SK-N-SH treated with all-trans-retinoic acid at 6 μM for 48 hours (cell line): ENCODE measurements around the gene SNED1.

Experiments
- BACH2 ChIP-seq: fragments of 250-450 bp; sonication (Bioruptor Pico); IDR thresholded peaks from 2 replicates; pipeline ENCODE4 v1.9.0; 2021; ENCODE audit warnings: mild to moderate bottlenecking, borderline replicate concordance
- CSDC2 ChIP-seq: fragments of 250-450 bp; sonication (Bioruptor Pico); IDR thresholded peaks from 2 replicates; pipeline ENCODE4 v1.5.0; 2020; ENCODE audit warnings: mild to moderate bottlenecking, moderate library complexity
- GLIS3 ChIP-seq: fragments of 250-450 bp; sonication (Bioruptor Pico); IDR thresholded peaks from 2 replicates; pipeline ENCODE4 v1.5.0; 2020; ENCODE audit warnings: mild to moderate bottlenecking, moderate library complexity
- OSR1 ChIP-seq: fragments of 250-450 bp; sonication (Bioruptor Pico); IDR thresholded peaks from 2 replicates; pipeline ENCODE4 v1.8.0; 2022; ENCODE audit warnings: moderate library complexity, mild to moderate bottlenecking, inconsistent platforms
- PPARA ChIP-seq: fragments of 250-450 bp; sonication (Bioruptor Pico); IDR thresholded peaks from 2 replicates; pipeline ENCODE4 v1.5.0; 2020; ENCODE audit warnings: mild to moderate bottlenecking, borderline replicate concordance
- TCF4 ChIP-seq: fragments of 250-450 bp; sonication (Bioruptor Pico); IDR thresholded peaks from 2 replicates; pipeline ENCODE4 v1.8.0; 2021; ENCODE audit warnings: mild to moderate bottlenecking, moderate library complexity, borderline replicate concordance
- ZFP3 ChIP-seq: fragments of 250-450 bp; sonication (Bioruptor Pico); IDR thresholded peaks from 2 replicates; pipeline ENCODE4 v1.5.0; 2020; ENCODE audit warnings: mild to moderate bottlenecking, moderate library complexity
- ZFP30 ChIP-seq: fragments of 450-650 bp; formaldehyde crosslinking; IDR thresholded peaks from 2 replicates; pipeline ENCODE4 v1.5.0; 2022; ENCODE audit warnings: mild to moderate bottlenecking, moderate library complexity
- ZNF8 ChIP-seq: fragments of 450-650 bp; formaldehyde crosslinking; IDR thresholded peaks from 2 replicates; pipeline ENCODE4 v1.5.0; 2020; ENCODE audit warnings: mild to moderate bottlenecking, moderate library complexity
- TF ChIP-seq, protein P1 (sequence below): fragments of 250-450 bp; sonication (Bioruptor Pico); IDR thresholded peaks from 2 replicates; pipeline ENCODE4 v1.8.0; 2020; ENCODE audit warnings: mild to moderate bottlenecking, moderate library complexity, borderline replicate concordance
- TF ChIP-seq, protein P2 (sequence below): fragments of 250-450 bp; sonication (Bioruptor Pico); IDR thresholded peaks from 2 replicates; pipeline ENCODE4 v1.5.1; 2021; ENCODE audit warnings: mild to moderate bottlenecking, moderate library complexity
- TF ChIP-seq, protein P3 (sequence below): fragments of 250-450 bp; sonication (Bioruptor Pico); IDR thresholded peaks from 2 replicates; pipeline ENCODE4 v1.5.1; 2020; ENCODE audit warnings: low read depth, mild to moderate bottlenecking, moderate library complexity

DNA sequence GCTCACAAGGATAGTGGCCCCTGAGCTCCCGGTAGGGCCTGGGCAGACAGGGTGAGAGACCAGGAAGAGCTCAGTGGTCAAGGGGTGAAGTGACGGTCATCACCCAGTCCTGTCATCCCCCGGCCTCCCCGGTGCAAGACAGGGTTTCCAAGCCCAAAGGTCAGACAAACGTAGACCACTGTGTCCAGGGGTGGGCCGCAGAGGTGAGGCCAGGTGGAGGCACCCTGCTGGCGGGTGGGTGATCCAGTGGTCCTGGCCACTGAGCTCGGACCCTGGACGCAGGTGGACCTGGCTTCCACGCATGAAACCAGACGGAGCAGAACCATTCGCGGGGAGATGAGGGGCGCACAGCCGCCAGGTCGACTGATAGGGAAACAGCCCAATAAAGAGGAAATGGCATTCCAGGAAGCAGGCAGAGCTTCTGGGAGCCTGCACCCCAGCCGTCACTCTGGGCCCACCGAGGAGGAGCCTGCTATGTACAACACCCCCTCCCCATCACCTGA lies 14.4 kb upstream of the SNED1 start:
- TF ChIP-seq TCF4 (CRISPR knock-in tag) (no peak), GLIS3 (CRISPR knock-in tag) (no peak), ZFP3 (CRISPR knock-in tag) (no peak), BACH2 (no peak), OSR1 (CRISPR knock-in tag) (no peak), CSDC2 (CRISPR knock-in tag) (no peak), ZNF8 (CRISPR knock-in tag) (no peak), ZFP30 (CRISPR knock-in tag) (no peak), PPARA (no peak)
- TF ChIP-seq, protein P1, sequence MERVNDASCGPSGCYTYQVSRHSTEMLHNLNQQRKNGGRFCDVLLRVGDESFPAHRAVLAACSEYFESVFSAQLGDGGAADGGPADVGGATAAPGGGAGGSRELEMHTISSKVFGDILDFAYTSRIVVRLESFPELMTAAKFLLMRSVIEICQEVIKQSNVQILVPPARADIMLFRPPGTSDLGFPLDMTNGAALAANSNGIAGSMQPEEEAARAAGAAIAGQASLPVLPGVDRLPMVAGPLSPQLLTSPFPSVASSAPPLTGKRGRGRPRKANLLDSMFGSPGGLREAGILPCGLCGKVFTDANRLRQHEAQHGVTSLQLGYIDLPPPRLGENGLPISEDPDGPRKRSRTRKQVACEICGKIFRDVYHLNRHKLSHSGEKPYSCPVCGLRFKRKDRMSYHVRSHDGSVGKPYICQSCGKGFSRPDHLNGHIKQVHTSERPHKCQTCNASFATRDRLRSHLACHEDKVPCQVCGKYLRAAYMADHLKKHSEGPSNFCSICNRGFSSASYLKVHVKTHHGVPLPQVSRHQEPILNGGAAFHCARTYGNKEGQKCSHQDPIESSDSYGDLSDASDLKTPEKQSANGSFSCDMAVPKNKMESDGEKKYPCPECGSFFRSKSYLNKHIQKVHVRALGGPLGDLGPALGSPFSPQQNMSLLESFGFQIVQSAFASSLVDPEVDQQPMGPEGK (CRISPR knock-in tag): no peak
- TF ChIP-seq, protein P2, sequence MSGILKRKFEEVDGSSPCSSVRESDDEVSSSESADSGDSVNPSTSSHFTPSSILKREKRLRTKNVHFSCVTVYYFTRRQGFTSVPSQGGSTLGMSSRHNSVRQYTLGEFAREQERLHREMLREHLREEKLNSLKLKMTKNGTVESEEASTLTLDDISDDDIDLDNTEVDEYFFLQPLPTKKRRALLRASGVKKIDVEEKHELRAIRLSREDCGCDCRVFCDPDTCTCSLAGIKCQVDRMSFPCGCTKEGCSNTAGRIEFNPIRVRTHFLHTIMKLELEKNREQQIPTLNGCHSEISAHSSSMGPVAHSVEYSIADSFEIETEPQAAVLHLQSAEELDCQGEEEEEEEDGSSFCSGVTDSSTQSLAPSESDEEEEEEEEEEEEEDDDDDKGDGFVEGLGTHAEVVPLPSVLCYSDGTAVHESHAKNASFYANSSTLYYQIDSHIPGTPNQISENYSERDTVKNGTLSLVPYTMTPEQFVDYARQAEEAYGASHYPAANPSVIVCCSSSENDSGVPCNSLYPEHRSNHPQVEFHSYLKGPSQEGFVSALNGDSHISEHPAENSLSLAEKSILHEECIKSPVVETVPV: no peak
- TF ChIP-seq, protein P3, sequence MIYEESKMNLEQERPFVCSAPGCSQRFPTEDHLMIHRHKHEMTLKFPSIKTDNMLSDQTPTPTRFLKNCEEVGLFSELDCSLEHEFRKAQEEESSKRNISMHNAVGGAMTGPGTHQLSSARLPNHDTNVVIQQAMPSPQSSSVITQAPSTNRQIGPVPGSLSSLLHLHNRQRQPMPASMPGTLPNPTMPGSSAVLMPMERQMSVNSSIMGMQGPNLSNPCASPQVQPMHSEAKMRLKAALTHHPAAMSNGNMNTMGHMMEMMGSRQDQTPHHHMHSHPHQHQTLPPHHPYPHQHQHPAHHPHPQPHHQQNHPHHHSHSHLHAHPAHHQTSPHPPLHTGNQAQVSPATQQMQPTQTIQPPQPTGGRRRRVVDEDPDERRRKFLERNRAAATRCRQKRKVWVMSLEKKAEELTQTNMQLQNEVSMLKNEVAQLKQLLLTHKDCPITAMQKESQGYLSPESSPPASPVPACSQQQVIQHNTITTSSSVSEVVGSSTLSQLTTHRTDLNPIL (CRISPR knock-in tag): no peak
